Mucosa of descending colon (tissue), 3 donors: Measurements from ENCODE around the gene LRPAP1. TPM values are rescaled to one million over a fixed set of nuclear protein-coding genes. Genes with fewer than 3 reads are reported as not detected.
A peak's percentile ranks its signal among the peaks of the same experiment; 100 is the strongest.
"Not testable (repeated sequence)": the region's sequence is repeated elsewhere in the genome, so short reads cannot be mapped to it uniquely, and the experiment has no call there.

Source experiments
- ATAC-seq: fragments of 200-7000 bp; cut with Tn5 transposase; one replicate; pipeline ENCODE4 v1.9.1; 2020; ENCODE audit warnings: mild to moderate bottlenecking, moderate library complexity
- DNase-seq, 3 donors: peaks; one replicate each; pipeline ENCODE4 v3.0.0-alpha.2; 2020
- H3K36me3 ChIP-seq: fragments of 200-600 bp; one replicate; pipeline ENCODE4 v1.8.0; 2021; ENCODE audit warnings: low read depth, mild to moderate bottlenecking
- H3K4me1 ChIP-seq: fragments of 200-600 bp; one replicate; pipeline ENCODE4 v1.8.0; 2021; ENCODE audit warnings: low read depth, mild to moderate bottlenecking
- H3K4me3 ChIP-seq: fragments of 200-600 bp; one replicate; pipeline ENCODE4 v1.8.0; 2021; ENCODE audit warnings: mild to moderate bottlenecking
- H3K9me3 ChIP-seq: fragments of 200-600 bp; one replicate; pipeline ENCODE4 v1.8.0; 2021; ENCODE audit warnings: mild to moderate bottlenecking
- CTCF ChIP-seq: fragments of 200-600 bp; IDR thresholded peaks from one replicate; pipeline ENCODE4 v1.8.0; 2022; ENCODE audit warnings: antibody characterized with exemption, mild to moderate bottlenecking
- intact Hi-C, 2 donors: fragments of 100-400 bp; cut with DNase I in 1 of 2; cut with micrococcal nuclease in 1 of 2; formaldehyde crosslinking; loops; one replicate each; pipeline versions ENCODE4 v1.11.0 to v1.11.1; 2022; cut with DNase I, micrococcal nuclease
- total RNA-seq, 3 donors: library from RNA; stranded (reverse); fragmentation: NEBNext Ultra II Directional in 2 of 3; extraction: Animal tissue kit (Norgen Biotek cat#: 25700) in 2 of 3; gene quantifications; one replicate each; pipeline versions ENCODE4 v1.2.1 to v1.2.4, GENCODE V29; 2021 to 2023
- donor health status: DM: no; HTN: no; CAD: no; lungs with moderate emphysema.
- donor health status: DM: no; HTN: no; CAD: no.
- donor health status: DM: no; HTN: yes; CAD: no.

The LRPAP1 gene
- total RNA-seq, 3 donors from 2014 or later = 109 to 139 (median 137) TPM

- Histone ChIP-seq H3K36me3 (peaks cover 27% of the 10 kb centered on the region), H3K4me1 (no peaks in the 10 kb centered on the region), H3K4me3 (no peak overlapping the region), H3K9me3 (no peaks in the 10 kb centered on the region)
- intact Hi-C loops = no loop called here
- ATAC-seq = peak; percentile 32
- no peak for TF ChIP-seq CTCF
- DNase-seq = peak in 1 of 3 donors; percentile 46
These were observed 17.3 kb downstream of the LRPAP1 start for GRCh38 chr4:3514806-3515501.

GRCh38 chr4:3514221-3514780 lies 17.9 kb downstream of the LRPAP1 start:
- H3K4me1 ChIP-seq = no peaks in the 10 kb centered on the region
- intact Hi-C loops = no loop called here
- DNase-seq (peak in 1 of 3 donors; percentile 27), ATAC-seq (no peak)
- no peaks in the 10 kb centered on the region for H3K9me3 ChIP-seq
- no peak overlapping the region for H3K4me3 ChIP-seq
- TF ChIP-seq CTCF = no peak
- peaks cover 24% of the 10 kb centered on the region for H3K36me3 ChIP-seq

- DNase-seq = peak in 1 of 3 donors; percentile 39
- H3K36me3 ChIP-seq = peaks cover 22% of the 10 kb centered on the region
These were observed 18.4 kb downstream of the LRPAP1 start for GRCh38 chr4:3513807-3514206.

GRCh38 chr4:3512719-3513118 lies 19.5 kb downstream of the LRPAP1 start:
- TF ChIP-seq CTCF = no peak

More at GRCh38 chr4:3513807-3514206, 18.4 kb downstream of the LRPAP1 start:
- intact Hi-C loops = no loop called here
- no peak for TF ChIP-seq CTCF
- H3K4me1 ChIP-seq = no peaks in the 10 kb centered on the region
- no peak for ATAC-seq
- H3K4me3 ChIP-seq = no peak overlapping the region
- H3K9me3 ChIP-seq = no peaks in the 10 kb centered on the region

GRCh38 chr4:3512279-3512678 lies 19.9 kb downstream of the LRPAP1 start:
- DNase-seq = no peak
- intact Hi-C loops = no loop called here
- ATAC-seq = no peak
- no peak for TF ChIP-seq CTCF
- Histone ChIP-seq H3K4me1 (no peaks in the 10 kb centered on the region), H3K36me3 (peaks cover 21% of the 10 kb centered on the region), H3K9me3 (no peaks in the 10 kb centered on the region), H3K4me3 (no peak overlapping the region)

More at GRCh38 chr4:3512719-3513118, 19.5 kb downstream of the LRPAP1 start:
- no peaks in the 10 kb centered on the region for H3K4me1 ChIP-seq
- no peaks in the 10 kb centered on the region for H3K9me3 ChIP-seq
- H3K36me3 ChIP-seq = peaks cover 21% of the 10 kb centered on the region
- no peak overlapping the region for H3K4me3 ChIP-seq
- DNase-seq (no peak), ATAC-seq (no peak)
- intact Hi-C loops = no loop called here

GRCh38 chr4:3511601-3512000 lies 20.6 kb downstream of the LRPAP1 start:
- intact Hi-C loops, H3K4me3 ChIP-seq, H3K4me1 ChIP-seq, H3K9me3 ChIP-seq, ATAC-seq, DNase-seq: not testable (repeated sequence)
- peaks cover 20% of the 10 kb centered on the region for H3K36me3 ChIP-seq
